HG02642 (cell line): ENCODE results near the gene ACOXL.

Experiments used
- ATAC-seq: cut with Tn5 transposase; IDR thresholded peaks from one replicate; pipeline ENCODE4 v1.9.1; 2021; ENCODE audit warnings: mild to moderate bottlenecking; ENCODE audit not compliant: unreplicated experiment, poor library complexity

The ACOXL gene

GRCh38 chr2:111167076-111167862 lies 434.9 kb downstream of the ACOXL start:
- ATAC-seq = no peak

GRCh38 chr2:111167863-111168162 lies 435.4 kb downstream of the ACOXL start:
- ATAC-seq = no peak
